Gastroesophageal sphincter (tissue), 3 donors: Measurements from ENCODE around the gene OR52N5.

ENCODE experiments used
- EP300 ChIP-seq: sonication (generic); formaldehyde crosslinking; IDR thresholded peaks from one replicate; pipeline ENCODE4 v1.6.1; 2017; ENCODE audit warnings: antibody characterized with exemption, mild to moderate bottlenecking
- TF ChIP-seq, protein P1 (sequence below), 4 experiments: fragments of 200-600 bp in 2 of 4; fragments of 450-650 bp in 2 of 4; sonication (generic) in 1 of 4; IDR thresholded peaks; one replicate each; pipeline ENCODE4 v1.5.1; 2017 to 2019; ENCODE audit warnings: antibody characterized with exemption in 4 of 4, mild to moderate bottlenecking in 2 of 4, moderate library complexity in 2 of 4

DNA sequence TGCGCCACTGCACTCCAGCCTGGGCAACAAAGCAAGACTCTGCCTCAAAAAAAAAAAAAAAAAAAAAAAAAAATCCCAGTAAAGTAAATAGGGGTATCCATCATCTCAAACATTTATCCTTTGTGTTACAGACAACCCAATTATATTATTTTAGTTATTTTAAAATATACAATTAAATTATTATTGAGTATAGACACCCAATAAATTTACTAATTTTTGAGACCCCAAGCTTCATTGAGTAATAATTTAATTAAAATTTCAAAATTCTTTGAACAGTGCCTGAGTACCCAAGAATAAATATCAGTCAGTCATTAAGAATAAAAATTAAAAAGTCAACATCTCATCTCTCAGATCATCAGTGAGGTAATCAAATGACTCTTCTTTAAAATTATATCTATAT, 29.2 kb downstream of the OR52N5 start, which contains the start of gene OR52N4:
- TF ChIP-seq, protein P1, sequence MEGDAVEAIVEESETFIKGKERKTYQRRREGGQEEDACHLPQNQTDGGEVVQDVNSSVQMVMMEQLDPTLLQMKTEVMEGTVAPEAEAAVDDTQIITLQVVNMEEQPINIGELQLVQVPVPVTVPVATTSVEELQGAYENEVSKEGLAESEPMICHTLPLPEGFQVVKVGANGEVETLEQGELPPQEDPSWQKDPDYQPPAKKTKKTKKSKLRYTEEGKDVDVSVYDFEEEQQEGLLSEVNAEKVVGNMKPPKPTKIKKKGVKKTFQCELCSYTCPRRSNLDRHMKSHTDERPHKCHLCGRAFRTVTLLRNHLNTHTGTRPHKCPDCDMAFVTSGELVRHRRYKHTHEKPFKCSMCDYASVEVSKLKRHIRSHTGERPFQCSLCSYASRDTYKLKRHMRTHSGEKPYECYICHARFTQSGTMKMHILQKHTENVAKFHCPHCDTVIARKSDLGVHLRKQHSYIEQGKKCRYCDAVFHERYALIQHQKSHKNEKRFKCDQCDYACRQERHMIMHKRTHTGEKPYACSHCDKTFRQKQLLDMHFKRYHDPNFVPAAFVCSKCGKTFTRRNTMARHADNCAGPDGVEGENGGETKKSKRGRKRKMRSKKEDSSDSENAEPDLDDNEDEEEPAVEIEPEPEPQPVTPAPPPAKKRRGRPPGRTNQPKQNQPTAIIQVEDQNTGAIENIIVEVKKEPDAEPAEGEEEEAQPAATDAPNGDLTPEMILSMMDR (IDR thresholded peaks at IDR 0.05), result no peak
- no peak for TF ChIP-seq EP300
